Stimulated activated CD8-positive, alpha-beta memory T cell treated with anti-CD3 and anti-CD28 coated beads, Interleukin-15, amount 100 ng/mL, for 24 hours (primary cell): Measurements from ENCODE around the gene SMARCB1.

Experiments
- DNase-seq: peaks from one replicate; pipeline ENCODE4 v3.0.0-alpha.2; 2020; ENCODE audit warnings: low read depth

The SMARCB1 gene

DNA sequence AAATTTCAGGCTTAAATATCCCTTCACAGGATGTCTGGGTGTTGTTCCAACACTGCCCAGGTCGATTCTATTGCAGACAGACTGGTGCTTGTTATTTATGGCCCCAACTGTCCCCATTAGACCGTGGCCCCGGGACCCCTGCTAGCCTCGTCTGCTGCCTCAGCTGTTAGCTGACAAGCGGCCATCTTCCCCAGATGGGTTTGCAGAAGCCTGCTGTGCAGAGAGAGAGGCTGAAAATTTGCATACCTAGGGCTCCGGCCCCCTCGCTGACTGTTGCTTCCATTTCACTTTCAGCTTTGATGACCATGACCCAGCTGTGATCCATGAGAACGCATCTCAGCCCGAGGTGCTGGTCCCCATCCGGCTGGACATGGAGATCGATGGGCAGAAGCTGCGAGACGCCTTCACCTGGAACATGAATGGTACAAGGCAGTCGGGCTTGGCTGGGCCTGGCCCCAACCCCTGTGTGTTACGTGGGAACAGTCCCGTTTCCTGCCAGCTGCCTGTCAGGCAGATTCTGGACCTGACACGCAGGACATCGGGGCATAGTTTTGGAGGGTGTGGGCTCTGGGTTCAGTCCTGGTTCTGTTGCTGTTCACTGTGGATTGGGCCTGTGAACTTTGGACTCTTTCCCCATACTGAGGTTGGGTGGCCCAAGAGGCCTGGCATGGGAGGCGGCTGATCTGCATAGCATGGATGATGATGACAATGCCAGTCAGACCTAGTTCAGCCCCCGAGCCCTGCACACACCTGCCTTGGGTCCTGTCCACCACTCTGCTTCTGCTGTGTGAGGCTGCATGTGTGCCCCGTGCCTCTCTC is 16.4 kb downstream of the SMARCB1 start:
- DNase-seq: no peak

DNA sequence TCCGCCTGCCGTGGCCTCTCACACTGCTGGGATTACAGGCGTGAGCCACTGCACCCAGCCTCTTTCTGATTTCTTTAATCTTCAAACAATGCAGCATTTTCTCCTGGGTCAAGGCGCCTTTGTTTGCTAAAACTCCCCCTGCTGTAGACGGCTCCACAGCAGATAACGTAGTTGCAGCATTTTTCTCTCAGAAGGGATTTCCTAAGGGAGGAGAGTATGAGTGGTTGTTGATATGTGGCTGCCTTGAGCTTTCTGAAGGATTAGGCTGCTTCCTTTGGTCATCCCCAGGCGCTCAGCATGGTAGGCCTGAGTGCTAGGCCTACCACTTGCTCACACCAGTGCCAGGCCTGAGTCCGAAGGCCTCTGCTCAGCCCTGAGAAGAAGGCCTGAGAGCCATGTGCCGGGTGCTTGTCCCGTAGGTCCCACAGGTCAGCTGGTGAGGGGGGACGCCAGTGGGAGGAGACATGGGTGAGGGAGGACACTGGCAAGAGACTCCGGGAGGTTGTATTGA is 18.1 kb downstream of the SMARCB1 start:
- no peak for DNase-seq

DNA sequence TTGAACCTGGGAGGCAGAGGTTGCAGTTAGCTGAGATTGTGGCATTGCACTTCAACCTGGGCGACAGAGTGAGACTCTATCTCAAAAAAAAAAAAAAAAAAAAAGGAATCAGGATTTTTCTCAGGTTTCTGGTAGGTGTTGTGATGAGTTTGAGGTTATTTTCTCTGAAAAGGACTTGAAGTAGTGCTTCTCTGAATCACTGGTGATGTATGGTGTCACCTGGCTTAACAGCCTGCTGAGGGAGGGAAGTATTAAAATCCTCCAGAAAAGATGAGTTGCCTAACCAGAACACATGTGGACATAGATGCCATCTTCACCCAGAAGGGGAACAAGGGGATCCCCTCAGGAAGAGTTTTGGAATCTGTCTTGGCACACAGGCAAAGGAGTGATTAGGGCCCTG is 20.1 kb downstream of the SMARCB1 start:
- no peak for DNase-seq

DNA sequence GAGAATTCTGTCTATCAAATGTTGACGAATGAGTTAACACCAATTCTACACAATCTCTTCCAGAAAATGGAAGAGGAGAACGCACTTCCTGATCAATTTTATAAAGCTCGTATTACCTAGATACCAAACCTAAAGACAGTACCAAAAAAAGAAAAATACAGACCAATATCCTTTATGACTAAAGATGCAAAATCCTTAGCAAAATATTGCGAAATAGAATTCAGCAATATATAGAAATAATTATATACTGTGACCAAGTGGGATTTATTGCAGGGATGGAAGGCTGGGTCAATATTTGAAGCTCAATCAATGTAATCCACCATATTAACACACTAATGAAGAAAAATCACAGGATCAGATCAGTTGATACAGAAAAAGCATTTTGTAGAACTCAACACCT is 25.6 kb downstream of the SMARCB1 start:
- DNase-seq: no peak

- no peak for DNase-seq
These were observed 28.9 kb downstream of the SMARCB1 start for GRCh38 chr22:23815541-23816155.

DNA sequence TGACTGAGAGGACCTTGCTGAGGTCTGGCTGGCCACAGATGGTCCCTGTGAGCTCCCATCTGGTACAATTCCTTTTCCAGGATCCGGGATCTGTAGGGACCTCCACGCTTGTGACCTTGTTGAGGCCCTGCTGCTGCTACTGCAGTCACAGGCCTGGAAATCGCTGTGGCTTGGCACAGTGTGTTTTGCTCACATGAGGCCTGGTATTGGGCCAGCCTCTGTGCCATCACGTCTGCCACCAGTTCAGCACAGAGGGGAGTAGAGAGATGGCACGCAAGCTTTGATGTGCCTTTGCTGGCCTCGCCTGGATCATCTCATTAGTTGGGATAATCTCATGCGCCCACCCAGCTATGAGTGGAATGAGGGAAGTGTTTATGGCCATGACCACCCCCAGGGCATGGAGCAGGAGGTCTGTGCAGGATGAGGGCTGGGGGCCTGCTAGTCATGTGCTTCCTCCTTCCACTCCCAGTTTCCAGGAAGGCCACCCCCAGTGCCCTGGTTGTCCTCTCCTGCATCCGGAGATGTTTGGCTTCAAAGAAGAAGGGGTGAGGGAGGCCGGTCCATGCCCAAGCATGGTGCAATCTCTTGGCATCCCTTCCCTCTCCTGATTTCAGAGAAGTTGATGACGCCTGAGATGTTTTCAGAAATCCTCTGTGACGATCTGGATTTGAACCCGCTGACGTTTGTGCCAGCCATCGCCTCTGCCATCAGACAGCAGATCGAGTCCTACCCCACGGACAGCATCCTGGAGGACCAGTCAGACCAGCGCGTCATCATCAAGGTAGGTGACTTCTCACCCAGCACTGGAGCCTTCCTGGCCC is 29.6 kb downstream of the SMARCB1 start:
- DNase-seq: no peak

- DNase-seq: no peak
These were observed 30.4 kb downstream of the SMARCB1 start for GRCh38 chr22:23817146-23817545.

GRCh38 chr22:23818541-23818940 is 31.8 kb downstream of the SMARCB1 start:
- no peak for DNase-seq

- no peak for DNase-seq
These were observed 34.0 kb downstream of the SMARCB1 start for GRCh38 chr22:23820748-23821211.

- no peak for DNase-seq
These were observed 35.4 kb downstream of the SMARCB1 start for GRCh38 chr22:23822101-23822671.

DNA sequence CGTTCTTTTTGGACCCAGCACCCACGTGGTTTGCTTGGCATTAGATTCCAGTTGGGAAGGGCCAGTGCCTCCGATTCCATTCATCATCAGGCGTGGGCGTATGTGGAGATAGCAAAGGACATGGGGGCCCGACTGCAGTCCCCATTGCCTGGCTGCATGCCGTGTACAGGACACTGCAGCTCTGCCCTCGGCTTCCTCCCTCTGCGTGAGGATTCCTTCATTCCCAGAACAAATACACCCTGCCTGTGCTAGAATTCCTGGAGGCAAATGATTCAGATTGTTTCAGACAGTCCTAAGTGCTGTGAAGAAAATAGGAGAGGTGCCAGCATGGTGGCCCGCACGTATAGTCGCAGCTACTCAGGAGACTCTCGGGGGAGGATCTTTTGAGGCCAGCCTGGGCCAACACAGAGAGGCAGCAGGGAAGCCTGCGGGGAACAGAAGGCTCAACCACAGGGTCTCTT is 36.6 kb downstream of the SMARCB1 start:
- no peak for DNase-seq

GRCh38 chr22:23824476-23825245 is 37.9 kb downstream of the SMARCB1 start:
- no peak for DNase-seq

DNA sequence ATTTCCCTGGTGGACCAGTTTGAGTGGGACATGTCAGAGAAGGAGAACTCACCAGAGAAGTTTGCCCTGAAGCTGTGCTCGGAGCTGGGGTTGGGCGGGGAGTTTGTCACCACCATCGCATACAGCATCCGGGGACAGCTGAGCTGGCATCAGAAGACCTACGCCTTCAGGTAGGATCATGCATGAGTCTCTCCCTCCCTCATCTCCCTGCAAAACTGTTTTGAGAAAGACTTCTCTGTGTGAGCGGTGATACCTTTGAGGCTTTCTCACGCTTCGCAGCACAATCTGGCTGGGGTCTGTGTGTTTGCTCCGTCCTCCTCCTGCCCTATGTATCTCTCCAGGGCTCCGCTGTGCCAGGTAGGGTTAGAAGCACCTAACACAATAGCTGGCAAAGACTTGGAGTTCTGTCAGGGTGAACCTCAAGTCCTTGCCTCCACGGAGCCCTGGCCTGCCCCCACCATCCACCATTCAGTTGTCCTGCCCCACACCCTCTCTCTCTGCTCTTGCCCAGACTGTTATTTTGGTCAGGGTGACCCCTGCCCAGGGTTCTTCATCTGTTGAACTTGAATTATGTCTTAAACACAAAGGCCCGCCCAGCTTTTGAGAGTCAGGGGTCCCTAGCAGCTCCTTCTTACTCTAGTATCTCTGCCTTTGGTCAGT is 38.6 kb downstream of the SMARCB1 start:
- DNase-seq: no peak

DNA sequence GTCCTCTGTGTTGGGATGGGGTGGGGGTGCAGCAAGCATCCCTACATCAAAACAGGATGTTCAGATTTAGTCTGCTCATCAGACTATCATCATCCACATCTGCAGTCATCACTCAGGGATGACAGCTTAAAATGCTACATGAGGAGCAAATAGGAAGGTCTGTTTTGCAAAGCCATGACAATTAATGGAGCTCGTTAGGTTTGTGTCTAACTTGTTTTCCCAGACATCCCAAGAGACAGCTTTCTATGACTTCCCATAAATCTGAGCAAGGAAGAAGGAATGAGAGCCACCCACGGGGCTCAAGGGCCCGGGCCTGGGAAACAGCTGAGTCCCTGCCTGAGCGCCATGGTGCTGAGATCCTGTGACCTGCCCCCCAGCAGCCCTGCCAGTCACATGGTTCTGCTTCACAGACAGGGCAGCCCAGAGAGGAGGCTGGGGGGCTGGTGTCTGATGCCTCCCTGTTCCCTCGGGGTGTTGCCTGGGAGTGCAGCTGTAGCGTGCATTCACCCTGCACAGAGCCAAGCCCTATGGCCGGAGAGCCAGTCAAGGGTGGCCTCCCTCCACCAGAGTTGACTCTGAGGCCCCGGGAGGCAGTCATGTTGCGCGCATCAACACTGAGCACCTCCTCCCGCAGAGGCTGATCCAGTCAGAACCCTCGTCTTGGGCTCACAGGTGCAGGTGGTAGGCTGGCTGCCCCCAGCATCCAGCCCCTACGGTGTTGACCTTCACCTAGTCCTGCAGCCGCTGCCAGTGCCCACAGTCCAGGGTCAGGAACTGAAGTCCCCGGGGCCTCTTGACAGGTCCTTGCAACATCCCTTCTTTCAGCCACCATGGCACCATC is 40.0 kb downstream of the SMARCB1 start:
- DNase-seq: no peak

GRCh38 chr22:23827351-23827995 is 40.7 kb downstream of the SMARCB1 start:
- no peak for DNase-seq

GRCh38 chr22:23828800-23829680 is 42.3 kb downstream of the SMARCB1 start:
- DNase-seq: no peak

- DNase-seq: no peak
These were observed 43.1 kb downstream of the SMARCB1 start for GRCh38 chr22:23829845-23830372.

GRCh38 chr22:23831261-23831660 is 44.5 kb downstream of the SMARCB1 start:
- no peak for DNase-seq
